Midbrain (tissue), 1 donor: ENCODE measurements around the gene PYGB.

Experiments used
- DNase-seq: peaks from one replicate; lab custom pipeline; 2025; lab: John Stamatoyannopoulos, UW

The PYGB gene

GRCh38 chr20:25216199-25216945 is 31.5 kb upstream of the PYGB start:
- DNase-seq = no peak

GRCh38 chr20:25217161-25218108 is 30.4 kb upstream of the PYGB start:
- DNase-seq = no peak

- DNase-seq = no peak
Observed at GRCh38 chr20:25218109-25218486, 29.8 kb upstream of the PYGB start.

- DNase-seq = no peak
Observed at GRCh38 chr20:25218492-25218891, 29.4 kb upstream of the PYGB start.

GRCh38 chr20:25219365-25219764 is 28.5 kb upstream of the PYGB start:
- no peak for DNase-seq

GRCh38 chr20:25220021-25220730 is 27.7 kb upstream of the PYGB start:
- DNase-seq = no peak

- DNase-seq = no peak
Observed at GRCh38 chr20:25220810-25221591, 26.9 kb upstream of the PYGB start.

GRCh38 chr20:25221592-25222460 is 26.1 kb upstream of the PYGB start:
- no peak for DNase-seq

GRCh38 chr20:25222461-25223178 is 25.3 kb upstream of the PYGB start:
- no peak for DNase-seq

GRCh38 chr20:25223179-25223661 is 24.7 kb upstream of the PYGB start:
- DNase-seq = no peak

- no peak for DNase-seq
Observed at GRCh38 chr20:25223765-25224720, 23.8 kb upstream of the PYGB start.

GRCh38 chr20:25224941-25225340 is 22.9 kb upstream of the PYGB start:
- no peak for DNase-seq

GRCh38 chr20:25225642-25226432 is 22.0 kb upstream of the PYGB start:
- no peak for DNase-seq

GRCh38 chr20:25226433-25227316 is 21.2 kb upstream of the PYGB start:
- DNase-seq = peak; percentile 41

GRCh38 chr20:25227317-25227831 is 20.5 kb upstream of the PYGB start:
- DNase-seq = no peak

- no peak for DNase-seq
Observed at GRCh38 chr20:25229486-25230165, 18.3 kb upstream of the PYGB start.
